ENCODE results near the gene WBP1L.
"Not testable (repeated sequence)": the region's sequence is repeated elsewhere in the genome, so short reads cannot be mapped to it uniquely, and the experiment has no call there.

WBP1L gene

DNA sequence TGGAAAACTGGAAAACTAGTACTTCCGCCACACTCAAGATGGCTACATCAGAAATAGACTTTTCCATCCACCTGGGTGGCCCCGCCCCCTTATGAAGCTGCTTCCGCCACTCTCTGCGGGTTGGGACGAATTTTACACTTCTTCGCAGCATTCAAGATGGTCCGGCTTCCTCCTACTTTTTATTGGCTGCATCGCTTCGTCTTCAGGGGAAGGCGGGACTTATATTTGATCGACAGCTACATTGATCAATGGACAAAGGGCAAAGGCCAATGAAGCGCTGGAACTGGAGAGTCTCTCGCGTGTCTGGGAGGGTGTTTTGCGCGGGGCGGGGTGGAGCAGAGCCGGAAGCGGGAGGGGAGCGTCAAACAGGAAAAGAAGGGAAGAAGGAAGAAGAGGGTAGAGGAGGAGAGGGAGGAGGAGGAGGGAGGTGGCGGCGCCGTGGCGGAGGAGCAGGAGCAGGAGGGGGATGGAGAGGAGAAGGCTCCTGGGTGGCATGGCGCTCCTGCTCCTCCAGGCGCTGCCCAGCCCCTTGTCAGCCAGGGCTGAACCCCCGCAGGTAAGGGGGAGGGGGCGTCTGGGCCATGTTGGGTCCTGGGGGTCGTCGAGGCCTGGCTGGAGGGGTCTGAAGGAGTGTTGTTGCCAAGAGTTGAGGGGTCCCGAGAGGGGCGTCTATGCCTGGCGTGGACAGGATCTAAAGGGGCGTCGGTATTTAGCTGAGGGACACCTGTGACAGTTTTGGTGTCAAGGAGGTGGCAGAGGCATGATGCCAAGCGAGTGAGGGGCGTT is at the start of gene WBP1L:
Gene WBP1L (plus strand): TSS at position 361 of the 786 bp plus-strand sequence. CDS start 106 bp downstream, at position 467.
- H3K36me3 Mint-ChIP-seq (ENCODE audit: low read depth): peaks cover 22% of the 10 kb centered on the region
- peaks cover 42% of the 10 kb centered on the region for H3K4me1 Mint-ChIP-seq (ENCODE audit: low read depth)
- H3K9me3 Mint-ChIP-seq: no peaks in the 10 kb centered on the region
- peak within 1 kb of the TSS; percentile 90 for H3K27ac Mint-ChIP-seq
- DNase-seq: peak; percentile 93
- peak within 1 kb of the TSS; percentile 99 for H3K4me3 Mint-ChIP-seq
- H3K27me3 Mint-ChIP-seq: no peaks in the 10 kb centered on the region

DNA sequence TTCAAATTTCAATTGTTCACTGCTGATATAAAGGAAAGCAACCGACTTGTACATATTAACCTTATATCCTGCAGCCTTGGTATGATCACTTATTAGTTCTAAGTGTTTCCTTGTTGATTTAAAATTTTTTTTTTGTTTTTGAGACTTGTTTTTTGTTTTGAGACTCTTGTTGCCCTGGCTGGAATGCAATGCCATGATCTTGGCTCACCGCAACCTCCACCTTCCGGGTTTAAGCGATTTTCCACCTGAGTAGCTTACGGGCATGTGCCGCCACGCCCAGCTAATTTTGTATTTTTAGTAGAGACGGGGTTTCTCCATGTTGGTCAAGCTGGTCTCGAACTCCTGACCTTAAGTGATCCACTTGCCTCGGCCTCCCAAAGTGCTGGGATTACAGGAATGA is 48.3 kb upstream of the WBP1L start:
- H3K27me3 Mint-ChIP-seq; H3K4me3 Mint-ChIP-seq; H3K9me3 Mint-ChIP-seq; DNase-seq; H3K4me1 Mint-ChIP-seq (ENCODE audit: low read depth); H3K27ac Mint-ChIP-seq: not testable (repeated sequence)
- peaks cover 50% of the 10 kb centered on the region for H3K36me3 Mint-ChIP-seq (ENCODE audit: low read depth)

DNA sequence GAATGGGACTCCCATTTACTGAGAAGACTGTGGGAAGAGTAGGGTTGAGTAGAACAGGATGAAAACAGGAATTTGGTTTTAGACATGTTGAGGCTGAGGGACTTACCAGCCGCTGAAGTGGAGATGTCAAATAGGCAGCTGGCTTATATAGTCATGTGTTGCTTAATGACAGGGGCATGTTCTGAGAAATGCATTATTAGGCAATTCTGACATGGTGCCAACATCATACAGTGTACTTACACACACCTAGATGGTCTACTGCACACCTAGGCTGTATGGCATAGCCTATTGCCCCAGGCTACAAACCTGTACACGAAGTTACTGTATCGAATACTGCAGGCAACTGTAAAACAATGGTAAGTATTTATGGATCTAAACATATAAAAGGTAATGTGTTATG is 47.0 kb upstream of the WBP1L start:
- H3K9me3 Mint-ChIP-seq: no peaks in the 10 kb centered on the region
- H3K36me3 Mint-ChIP-seq (ENCODE audit: low read depth): peaks cover 55% of the 10 kb centered on the region
- no peaks in the 10 kb centered on the region for H3K27me3 Mint-ChIP-seq
- H3K27ac Mint-ChIP-seq: no peak overlapping the region
- H3K4me1 Mint-ChIP-seq (ENCODE audit: low read depth): peaks cover 2% of the 10 kb centered on the region
- DNase-seq: no peak
- no peak overlapping the region for H3K4me3 Mint-ChIP-seq

DNA sequence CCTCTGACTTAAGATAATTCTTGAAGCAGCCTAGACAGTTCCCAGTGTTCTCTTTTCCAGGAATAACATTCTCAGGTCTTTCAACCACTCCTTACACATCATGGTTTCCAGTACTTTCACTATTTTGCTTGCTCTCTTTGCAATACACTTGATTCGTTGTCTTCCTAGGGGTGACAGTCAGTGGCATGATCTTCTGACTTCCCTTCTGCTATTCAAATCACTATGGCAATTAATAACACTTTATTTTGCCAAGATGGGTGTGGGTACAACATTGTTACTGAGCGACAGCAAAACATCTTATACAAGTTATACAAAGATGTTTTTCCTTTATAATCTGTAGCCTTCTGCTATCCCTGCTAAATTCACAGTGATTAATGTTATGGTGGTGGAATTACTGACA is 44.9 kb upstream of the WBP1L start:
- H3K36me3 Mint-ChIP-seq (ENCODE audit: low read depth): peaks cover 52% of the 10 kb centered on the region
- no peaks in the 10 kb centered on the region for H3K27me3 Mint-ChIP-seq
- H3K9me3 Mint-ChIP-seq: no peaks in the 10 kb centered on the region

DNA sequence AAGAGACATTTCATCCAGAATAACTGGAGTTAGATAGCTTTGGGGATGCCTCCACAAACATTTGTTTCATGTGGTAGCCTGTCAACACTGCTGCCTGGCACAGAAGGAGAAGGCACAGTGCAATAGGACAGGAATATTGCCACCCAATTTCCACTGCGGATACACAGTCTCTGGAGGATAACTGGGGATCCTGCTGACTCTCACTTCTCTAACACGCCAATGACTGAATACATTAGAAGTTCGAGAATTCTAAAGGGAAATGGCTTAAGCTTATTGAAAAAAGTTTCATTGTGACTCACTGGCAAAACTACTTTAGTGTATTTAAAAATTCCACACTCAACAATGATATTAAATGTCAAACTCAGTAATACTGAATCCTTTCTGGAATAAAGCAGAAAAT is 42.5 kb upstream of the WBP1L start:
- H3K4me1 Mint-ChIP-seq (ENCODE audit: low read depth): peaks cover 16% of the 10 kb centered on the region
- H3K9me3 Mint-ChIP-seq: no peaks in the 10 kb centered on the region
- no peak overlapping the region for H3K4me3 Mint-ChIP-seq
- H3K27ac Mint-ChIP-seq: no peak overlapping the region
- peaks cover 44% of the 10 kb centered on the region for H3K36me3 Mint-ChIP-seq (ENCODE audit: low read depth)
- H3K27me3 Mint-ChIP-seq: no peaks in the 10 kb centered on the region
- DNase-seq: no peak

More for the DNA sequence above, 44.9 kb upstream of the WBP1L start:
- DNase-seq: no peak
- Mint-ChIP-seq H3K4me1 (ENCODE audit: low read depth) (peaks cover 4% of the 10 kb centered on the region), H3K27ac (no peak overlapping the region), H3K4me3 (no peak overlapping the region)

DNA sequence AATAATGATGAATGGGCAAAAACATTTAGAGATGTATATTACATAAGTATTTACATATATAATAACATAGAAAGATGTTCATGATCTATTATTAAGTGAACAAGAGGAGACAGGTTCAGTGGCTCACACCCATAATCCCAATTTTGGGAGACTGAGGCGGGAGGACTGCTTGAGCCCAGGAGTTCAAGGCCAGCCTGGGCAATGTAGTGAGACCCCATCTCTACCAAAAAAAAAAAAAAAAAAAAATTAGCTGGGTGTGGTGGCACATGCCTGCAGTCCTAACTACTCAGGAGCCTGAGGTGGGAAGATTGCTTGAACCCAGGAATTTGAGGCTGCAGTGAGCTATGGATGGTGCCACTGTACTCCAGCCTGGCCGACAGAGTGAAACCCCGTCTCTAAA is 42.0 kb upstream of the WBP1L start:
- peaks cover 18% of the 10 kb centered on the region for H3K4me1 Mint-ChIP-seq (ENCODE audit: low read depth)
- DNase-seq: no peak
- no peaks in the 10 kb centered on the region for H3K9me3 Mint-ChIP-seq
- no peaks in the 10 kb centered on the region for H3K27me3 Mint-ChIP-seq
- peaks cover 39% of the 10 kb centered on the region for H3K36me3 Mint-ChIP-seq (ENCODE audit: low read depth)
- no peak overlapping the region for H3K4me3 Mint-ChIP-seq
- no peak overlapping the region for H3K27ac Mint-ChIP-seq

DNA sequence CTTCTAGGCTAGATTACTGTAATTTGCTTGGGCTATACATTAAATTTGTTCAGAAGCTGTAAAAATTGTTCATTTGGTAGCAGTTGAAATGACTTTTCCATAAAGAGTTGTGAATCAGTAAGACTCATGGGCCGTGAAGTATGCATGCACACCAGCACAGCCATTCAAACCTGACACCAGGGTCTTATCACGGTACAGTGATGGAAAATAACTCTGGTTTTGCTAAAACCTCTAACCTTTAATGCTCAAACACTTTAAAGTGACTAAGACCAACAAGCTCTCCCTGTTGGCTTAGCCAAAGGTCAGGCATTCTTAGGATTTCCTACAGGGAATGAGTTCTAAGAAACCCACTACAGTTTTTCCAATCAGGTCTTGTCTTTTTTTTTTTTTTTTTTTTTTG is 41.0 kb upstream of the WBP1L start:
- H3K4me3 Mint-ChIP-seq: no peak overlapping the region
- peaks cover 32% of the 10 kb centered on the region for H3K36me3 Mint-ChIP-seq (ENCODE audit: low read depth)
- H3K27me3 Mint-ChIP-seq: no peaks in the 10 kb centered on the region
- DNase-seq: no peak
- H3K27ac Mint-ChIP-seq: no peak overlapping the region
- H3K4me1 Mint-ChIP-seq (ENCODE audit: low read depth): peaks cover 20% of the 10 kb centered on the region
- no peaks in the 10 kb centered on the region for H3K9me3 Mint-ChIP-seq

DNA sequence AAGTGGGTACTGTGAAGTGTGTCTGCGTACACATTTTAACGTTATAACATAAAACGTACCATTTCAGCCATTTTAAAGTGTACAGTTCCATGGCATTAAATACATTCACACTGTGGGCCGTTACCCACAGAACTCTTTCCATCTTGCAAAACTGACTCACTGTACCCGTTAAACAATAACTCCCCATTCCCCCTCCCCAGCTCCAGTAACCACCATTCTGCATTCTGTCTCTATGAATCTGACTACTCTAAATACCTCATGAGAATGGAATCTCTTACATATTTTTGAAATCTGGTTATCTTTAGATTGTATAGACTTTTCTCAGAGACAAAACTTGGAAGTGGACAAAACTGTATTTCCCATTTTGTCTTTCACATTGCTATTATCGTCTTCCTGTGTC is 38.8 kb upstream of the WBP1L start:
- Mint-ChIP-seq H3K4me3 (no peak overlapping the region), H3K36me3 (ENCODE audit: low read depth) (peaks cover 11% of the 10 kb centered on the region), H3K4me1 (ENCODE audit: low read depth) (peaks cover 23% of the 10 kb centered on the region), H3K9me3 (no peaks in the 10 kb centered on the region), H3K27me3 (no peaks in the 10 kb centered on the region), H3K27ac (peak overlapping the region; percentile 78)
- no peak for DNase-seq

DNA sequence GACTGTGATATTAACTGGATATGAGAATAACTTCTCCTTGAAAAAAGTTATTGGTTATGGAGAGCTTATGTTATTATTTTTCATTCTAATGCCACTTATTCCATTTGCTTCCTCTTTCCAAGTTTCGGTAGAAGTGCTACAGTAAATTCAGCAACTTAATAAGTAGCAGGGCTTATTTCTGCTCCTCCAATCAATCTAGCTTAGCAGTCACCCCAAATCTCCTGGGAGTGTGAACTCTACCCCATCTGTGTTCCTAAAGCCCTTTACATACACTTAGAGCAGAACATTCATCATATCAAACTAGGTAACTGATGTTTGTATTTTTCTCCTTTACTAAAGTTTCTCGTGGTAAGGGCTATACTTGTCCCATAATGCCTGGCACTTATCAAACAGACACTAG is 38.2 kb upstream of the WBP1L start:
- Mint-ChIP-seq H3K4me3 (no peak overlapping the region), H3K27ac (no peak overlapping the region), H3K4me1 (ENCODE audit: low read depth) (peaks cover 29% of the 10 kb centered on the region), H3K27me3 (no peaks in the 10 kb centered on the region), H3K36me3 (ENCODE audit: low read depth) (peaks cover 10% of the 10 kb centered on the region), H3K9me3 (no peaks in the 10 kb centered on the region)
- no peak for DNase-seq

DNA sequence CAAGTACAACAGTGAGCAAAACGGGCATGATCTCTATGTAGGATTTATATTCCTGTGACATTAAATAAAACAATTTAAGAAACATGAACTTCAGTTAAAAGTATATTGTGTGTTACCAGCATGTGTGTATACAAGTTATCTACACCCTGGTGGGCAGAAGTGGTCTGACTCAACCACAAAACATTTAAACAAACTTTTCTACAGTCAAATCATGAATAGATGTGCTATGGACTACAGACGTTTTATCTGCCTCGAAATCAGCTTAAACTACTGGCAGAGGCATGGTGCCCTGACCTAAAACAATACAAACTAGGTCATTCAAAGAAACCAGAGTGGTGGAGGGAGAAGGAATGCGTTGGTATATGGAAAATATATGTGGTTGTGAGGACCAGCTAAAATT is 33.1 kb upstream of the WBP1L start:
- no peak for DNase-seq
- H3K27ac Mint-ChIP-seq: peak overlapping the region; percentile 92
- peaks cover 46% of the 10 kb centered on the region for H3K4me1 Mint-ChIP-seq (ENCODE audit: low read depth)
- no peaks in the 10 kb centered on the region for H3K27me3 Mint-ChIP-seq
- no peak overlapping the region for H3K4me3 Mint-ChIP-seq
- no peaks in the 10 kb centered on the region for H3K9me3 Mint-ChIP-seq
- H3K36me3 Mint-ChIP-seq (ENCODE audit: low read depth): peaks cover 22% of the 10 kb centered on the region

DNA sequence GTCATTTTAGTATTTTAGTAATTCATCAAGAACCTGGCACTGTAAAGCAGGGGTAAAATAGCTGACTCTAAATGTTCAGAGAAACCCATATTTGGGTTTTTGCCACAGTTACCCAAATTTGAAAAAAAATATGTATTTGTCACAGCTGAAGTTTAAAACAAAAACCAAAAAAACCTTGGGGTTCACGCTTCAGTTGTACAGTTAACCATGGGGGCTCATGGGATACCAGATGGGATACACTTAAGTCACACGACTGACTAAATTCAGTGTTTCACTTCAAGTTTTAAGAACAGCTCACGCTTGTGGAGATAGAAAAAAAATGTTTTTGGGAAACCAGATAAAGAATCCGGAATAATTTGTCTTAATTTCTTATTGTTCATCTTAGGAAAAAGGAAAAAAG is 31.7 kb upstream of the WBP1L start:
- Mint-ChIP-seq H3K4me3 (peak overlapping the region; percentile 85), H3K9me3 (no peaks in the 10 kb centered on the region), H3K27me3 (no peaks in the 10 kb centered on the region), H3K4me1 (ENCODE audit: low read depth) (peaks cover 56% of the 10 kb centered on the region), H3K36me3 (ENCODE audit: low read depth) (peaks cover 35% of the 10 kb centered on the region), H3K27ac (peak overlapping the region; percentile 86)
- DNase-seq: no peak

DNA sequence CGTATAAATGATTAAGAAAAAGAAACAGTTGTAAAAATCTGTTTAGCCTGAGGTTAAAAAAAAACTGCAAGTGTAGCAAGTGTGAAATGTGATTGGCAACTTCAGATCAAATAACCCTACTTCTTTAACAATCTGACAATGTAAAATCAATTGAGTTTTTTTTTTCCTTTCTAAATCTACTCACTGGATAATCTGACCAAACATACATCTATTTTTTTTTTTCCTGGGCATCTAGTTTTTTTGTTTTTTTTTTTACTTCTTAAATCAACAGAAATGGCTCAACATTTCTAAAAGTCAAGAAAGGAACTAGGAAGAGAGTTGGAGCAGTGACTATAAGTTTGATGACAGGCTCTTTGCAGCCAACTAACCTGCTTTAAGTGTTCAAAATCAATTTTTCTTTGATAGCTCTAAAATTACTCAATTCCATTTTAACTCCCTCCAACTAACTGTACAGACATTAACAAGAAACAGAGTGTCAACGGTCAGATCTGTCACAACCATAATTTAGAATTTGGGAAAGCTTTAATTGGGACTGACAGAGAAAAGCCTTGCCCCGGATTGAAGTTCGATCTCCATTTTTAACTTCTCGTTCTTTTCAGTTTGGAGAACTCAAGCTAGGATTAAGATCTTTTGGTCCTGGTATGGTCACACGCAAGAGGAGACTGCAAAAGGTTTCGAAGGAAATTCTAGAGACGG is 30.8 kb upstream of the WBP1L start:
- Mint-ChIP-seq H3K36me3 (ENCODE audit: low read depth) (peaks cover 44% of the 10 kb centered on the region), H3K4me1 (ENCODE audit: low read depth) (peaks cover 61% of the 10 kb centered on the region), H3K27ac (peak overlapping the region; percentile 92)

DNA sequence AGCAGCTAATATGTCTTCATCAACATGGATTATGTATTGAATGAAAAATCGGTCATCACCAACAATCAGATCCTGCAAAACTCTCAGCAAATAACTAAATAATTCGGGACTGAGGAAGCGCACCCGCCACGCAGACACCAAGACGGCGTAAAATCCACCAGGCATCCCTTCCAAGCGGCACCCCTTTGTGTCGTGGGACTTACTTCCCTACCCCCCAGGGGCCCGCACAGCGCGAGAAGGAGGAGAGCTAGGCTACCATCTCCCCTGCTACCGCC is 30.3 kb upstream of the WBP1L start:
- no peaks in the 10 kb centered on the region for H3K9me3 Mint-ChIP-seq
- peak overlapping the region; percentile 92 for H3K27ac Mint-ChIP-seq
- peaks cover 63% of the 10 kb centered on the region for H3K4me1 Mint-ChIP-seq (ENCODE audit: low read depth)
- peak overlapping the region; percentile 85 for H3K4me3 Mint-ChIP-seq
- H3K36me3 Mint-ChIP-seq (ENCODE audit: low read depth): peaks cover 49% of the 10 kb centered on the region
- DNase-seq: no peak
- no peaks in the 10 kb centered on the region for H3K27me3 Mint-ChIP-seq

More for the DNA sequence above, 30.8 kb upstream of the WBP1L start:
- Mint-ChIP-seq H3K27me3 (no peaks in the 10 kb centered on the region), H3K4me3 (peak overlapping the region; percentile 85), H3K9me3 (no peaks in the 10 kb centered on the region)
- no peak for DNase-seq

DNA sequence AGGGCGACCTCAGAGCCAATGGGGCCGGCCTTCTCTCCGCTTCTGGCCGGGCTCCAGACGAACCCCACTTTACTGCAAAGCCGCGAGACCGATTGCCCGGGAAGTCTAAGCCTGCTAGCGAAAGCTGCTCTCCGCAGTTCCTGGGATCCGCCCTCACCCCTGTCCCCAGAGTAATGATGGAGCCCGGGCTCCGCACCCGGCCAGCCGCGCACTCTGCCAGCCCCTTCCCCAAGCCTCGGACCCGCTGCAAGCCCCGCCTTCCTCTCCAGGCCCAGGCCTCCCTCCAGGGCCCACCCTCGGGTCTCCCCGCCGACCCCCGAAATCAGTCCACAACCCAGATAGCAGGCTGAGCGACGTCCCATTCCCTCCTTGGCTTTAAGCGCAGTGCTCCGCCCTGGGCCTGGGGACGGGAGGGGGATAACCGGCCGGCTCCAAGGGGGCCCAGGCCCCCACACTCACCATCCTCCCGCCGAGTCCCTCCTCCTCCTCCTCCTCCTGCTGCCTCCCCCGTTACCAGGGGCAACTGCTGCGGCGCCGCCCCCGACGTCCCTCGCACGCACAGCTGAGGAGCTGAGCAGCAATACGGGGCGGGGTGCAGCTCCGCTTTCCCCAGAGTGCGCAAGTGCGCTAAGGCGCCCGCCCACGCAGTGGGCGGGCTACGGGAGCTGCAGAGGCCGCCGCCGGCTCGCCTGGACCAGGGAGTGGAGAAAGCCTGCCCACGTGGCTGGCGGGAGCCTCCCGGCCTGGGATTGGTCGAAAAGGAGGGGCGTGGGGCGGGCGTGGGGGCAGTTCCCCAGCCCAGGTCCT is 29.7 kb upstream of the WBP1L start, which contains the start of gene ARL3:
Gene ARL3 (minus strand): TSS at position 584 of the 807 bp plus-strand sequence. CDS start 122 bp downstream, at position 462.
- Mint-ChIP-seq H3K9me3 (no peaks in the 10 kb centered on the region), H3K4me3 (peak within 1 kb of the TSS; percentile 85), H3K27ac (peak within 1 kb of the TSS; percentile 93), H3K27me3 (no peaks in the 10 kb centered on the region), H3K36me3 (ENCODE audit: low read depth) (peaks cover 53% of the 10 kb centered on the region), H3K4me1 (ENCODE audit: low read depth) (peaks cover 66% of the 10 kb centered on the region)
- peak; percentile 98 for DNase-seq
